Tongue (tissue), 2 donors: ENCODE data around the gene RABAC1. TPM values are rescaled to one million over a fixed set of nuclear protein-coding genes. Genes with fewer than 3 reads are reported as not detected.
"Not testable (repeated sequence)": the region's sequence is repeated elsewhere in the genome, so short reads cannot be mapped to it uniquely, and the experiment has no call there.

Source experiments
- DNase-seq: peaks from one replicate; pipeline ENCODE4 v3.0.0-alpha.2; 2015
- total RNA-seq: library from RNA; depleted of rRNA; stranded (reverse); fragments of >200 nt; gene quantifications from one replicate; pipeline ENCODE4 v1.2.3, GENCODE V29; 2014

Gene RABAC1
- total RNA-seq, 1 donor from 2014 or later, result 74.6 TPM

- no peak for DNase-seq
Measured at GRCh38 chr19:41945135-41945766, 13.9 kb downstream of the RABAC1 start.

- DNase-seq, result no peak
Measured at GRCh38 chr19:41944336-41944735, 14.8 kb downstream of the RABAC1 start.

GRCh38 chr19:41941410-41942202, 17.5 kb downstream of the RABAC1 start:
- DNase-seq, result no peak

GRCh38 chr19:41940731-41941409, 18.3 kb downstream of the RABAC1 start:
- no peak for DNase-seq

GRCh38 chr19:41939861-41940730, 19.0 kb downstream of the RABAC1 start:
- peak; percentile 33 for DNase-seq

GRCh38 chr19:41939209-41939608, 19.9 kb downstream of the RABAC1 start:
- DNase-seq, result not testable (repeated sequence)

- DNase-seq, result no peak
Measured at GRCh38 chr19:41937525-41938468, 21.3 kb downstream of the RABAC1 start.

GRCh38 chr19:41936961-41937360, 22.2 kb downstream of the RABAC1 start:
- no peak for DNase-seq

- no peak for DNase-seq
Measured at GRCh38 chr19:41936416-41936850, 22.7 kb downstream of the RABAC1 start.

GRCh38 chr19:41935760-41936415, 23.2 kb downstream of the RABAC1 start:
- DNase-seq, result no peak

GRCh38 chr19:41934849-41935374, 24.2 kb downstream of the RABAC1 start:
- peak; percentile 78 for DNase-seq

GRCh38 chr19:41933693-41934426, 25.3 kb downstream of the RABAC1 start:
- no peak for DNase-seq

- DNase-seq, result no peak
Measured at GRCh38 chr19:41932720-41933332, 26.3 kb downstream of the RABAC1 start.

- DNase-seq, result no peak
Measured at GRCh38 chr19:41932259-41932719, 26.8 kb downstream of the RABAC1 start.

- no peak for DNase-seq
Measured at GRCh38 chr19:41930926-41931592, 28.1 kb downstream of the RABAC1 start.

- no peak for DNase-seq
Measured at GRCh38 chr19:41930322-41930722, 28.8 kb downstream of the RABAC1 start.

- no peak for DNase-seq
Measured at GRCh38 chr19:41929536-41930071, 29.5 kb downstream of the RABAC1 start.
